NCI-H2227 (cell line): ENCODE measurements around the gene ABI3BP.

Experiments
- DNase-seq: peaks from one replicate; lab custom pipeline; 2025; ENCODE audit not compliant: unreplicated experiment; lab: John Stamatoyannopoulos, UW

The ABI3BP gene

GRCh38 chr3:100988080-100988479 lies 5.1 kb downstream of the ABI3BP start:
- no peak for DNase-seq

- no peak for DNase-seq
These were observed 8.9 kb downstream of the ABI3BP start for GRCh38 chr3:100984308-100984707.

GRCh38 chr3:100982710-100983109 lies 10.5 kb downstream of the ABI3BP start:
- no peak for DNase-seq

GRCh38 chr3:100981164-100981911 lies 11.9 kb downstream of the ABI3BP start:
- DNase-seq, result no peak

GRCh38 chr3:100978011-100978659 lies 15.1 kb downstream of the ABI3BP start:
- DNase-seq, result no peak

GRCh38 chr3:100976611-100977010 lies 16.6 kb downstream of the ABI3BP start:
- no peak for DNase-seq

GRCh38 chr3:100975714-100976113 lies 17.5 kb downstream of the ABI3BP start:
- DNase-seq, result no peak

- no peak for DNase-seq
These were observed 19.6 kb downstream of the ABI3BP start for GRCh38 chr3:100973594-100973993.

- no peak for DNase-seq
These were observed 20.4 kb downstream of the ABI3BP start for GRCh38 chr3:100972867-100973266.

GRCh38 chr3:100972301-100972844 lies 20.8 kb downstream of the ABI3BP start:
- no peak for DNase-seq

- DNase-seq, result no peak
These were observed 21.4 kb downstream of the ABI3BP start for GRCh38 chr3:100971798-100972197.

GRCh38 chr3:100970477-100970990 lies 22.7 kb downstream of the ABI3BP start:
- no peak for DNase-seq

- no peak for DNase-seq
These were observed 24.0 kb downstream of the ABI3BP start for GRCh38 chr3:100968932-100969906.

- DNase-seq, result no peak
These were observed 26.4 kb downstream of the ABI3BP start for GRCh38 chr3:100966807-100967206.

- DNase-seq, result no peak
These were observed 27.2 kb downstream of the ABI3BP start for GRCh38 chr3:100966049-100966491.

- no peak for DNase-seq
These were observed 30.2 kb downstream of the ABI3BP start for GRCh38 chr3:100963041-100963440.

- DNase-seq, result no peak
These were observed 35.8 kb downstream of the ABI3BP start for GRCh38 chr3:100957261-100957986.

- no peak for DNase-seq
These were observed 36.9 kb downstream of the ABI3BP start for GRCh38 chr3:100956276-100956675.

GRCh38 chr3:100954990-100955389 lies 38.2 kb downstream of the ABI3BP start:
- no peak for DNase-seq
